Measurements from ENCODE around the gene PIWIL4. TPM values are rescaled to one million over a fixed set of nuclear protein-coding genes. Genes with fewer than 3 reads are reported as not detected.

The PIWIL4 gene
- polyA plus RNA-seq, 1 experiment = 1.6 TPM

- ChIA-PET CTCF (interaction anchor here (0.7 to 2.1 kb wide), 8 partner anchors 9 to 679 kb away, joined by 3 to 9 read pairs (median 3); no protein-coding TSS in a partner anchor), POLR2A (no interaction called here)
- Histone ChIP-seq H3K27me3 (ENCODE audit: control insufficient read depth, insufficient read depth, low read length) (no peaks in the 10 kb centered on the region), H3K4me3 (ENCODE audit: low read depth, low read length) (peak overlapping the region; percentile 29), H3K36me3 (ENCODE audit: control insufficient read depth, insufficient read depth, low read length) (no peaks in the 10 kb centered on the region)
- no peak for TF ChIP-seq CTCF (IDR thresholded peaks at IDR 0.05; ENCODE audit: insufficient read depth, low read depth, low read length)
- peak; percentile 71 for DNase-seq (ENCODE audit: low read depth)
Observed at GRCh38 chr11:94574193-94574961, 7.2 kb downstream of the PIWIL4 start.

GRCh38 chr11:94576306-94576705, 9.1 kb downstream of the PIWIL4 start:
- ChIA-PET POLR2A (no interaction called here), CTCF (interaction anchor here (0.6 kb wide), 1 partner anchor 10 kb away, joined by 3 read pairs; no protein-coding TSS in a partner anchor)
- no peak for TF ChIP-seq CTCF (IDR thresholded peaks at IDR 0.05; ENCODE audit: insufficient read depth, low read depth, low read length)

GRCh38 chr11:94577841-94578240, 10.7 kb downstream of the PIWIL4 start:
- Histone ChIP-seq H3K36me3 (ENCODE audit: control insufficient read depth, insufficient read depth, low read length) (no peaks in the 10 kb centered on the region), H3K4me3 (ENCODE audit: low read depth, low read length) (no peak overlapping the region), H3K27me3 (ENCODE audit: control insufficient read depth, insufficient read depth, low read length) (no peaks in the 10 kb centered on the region)
- CTCF ChIA-PET = no interaction called here
- POLR2A ChIA-PET = no interaction called here
- DNase-seq (ENCODE audit: low read depth) = no peak
- no peak for TF ChIP-seq CTCF (IDR thresholded peaks at IDR 0.05; ENCODE audit: insufficient read depth, low read depth, low read length)

More at GRCh38 chr11:94576306-94576705, 9.1 kb downstream of the PIWIL4 start:
- no peak for DNase-seq (ENCODE audit: low read depth)
- Histone ChIP-seq H3K27me3 (ENCODE audit: control insufficient read depth, insufficient read depth, low read length) (no peaks in the 10 kb centered on the region), H3K4me3 (ENCODE audit: low read depth, low read length) (no peak overlapping the region), H3K36me3 (ENCODE audit: control insufficient read depth, insufficient read depth, low read length) (no peaks in the 10 kb centered on the region)

- Histone ChIP-seq H3K27me3 (ENCODE audit: control insufficient read depth, insufficient read depth, low read length) (no peaks in the 10 kb centered on the region), H3K36me3 (ENCODE audit: control insufficient read depth, insufficient read depth, low read length) (no peaks in the 10 kb centered on the region), H3K4me3 (ENCODE audit: low read depth, low read length) (no peak overlapping the region)
- no peak for DNase-seq (ENCODE audit: low read depth)
- CTCF ChIA-PET = no interaction called here
- no peak for TF ChIP-seq CTCF (IDR thresholded peaks at IDR 0.05; ENCODE audit: insufficient read depth, low read depth, low read length)
- POLR2A ChIA-PET = interaction anchor here (0.6 kb wide), 1 partner anchor 9 kb away, joined by 3 read pairs; no protein-coding TSS in a partner anchor
Observed at GRCh38 chr11:94581926-94582325, 14.8 kb downstream of the PIWIL4 start.

GRCh38 chr11:94583213-94583865, 16.2 kb downstream of the PIWIL4 start:
- TF ChIP-seq CTCF (IDR thresholded peaks at IDR 0.05; ENCODE audit: insufficient read depth, low read depth, low read length) = no peak
- Histone ChIP-seq H3K4me3 (ENCODE audit: low read depth, low read length) (no peak overlapping the region), H3K36me3 (ENCODE audit: control insufficient read depth, insufficient read depth, low read length) (no peaks in the 10 kb centered on the region), H3K27me3 (ENCODE audit: control insufficient read depth, insufficient read depth, low read length) (no peaks in the 10 kb centered on the region)
- POLR2A ChIA-PET = no interaction called here
- CTCF ChIA-PET = no interaction called here
- DNase-seq (ENCODE audit: low read depth) = no peak
